ENCODE data around the gene SRSF5.
A peak's percentile ranks its signal among the peaks of the same experiment; 100 is the strongest.
"Not testable (repeated sequence)": the region's sequence is repeated elsewhere in the genome, so short reads cannot be mapped to it uniquely, and the experiment has no call there.

The SRSF5 gene

GRCh38 chr14:69766984-69767368 is at the start of gene SRSF5:
Gene SRSF5 (plus strand): TSS chr14:69767142. CDS start chr14:69768157, 1,015 bp downstream.
- DNase-seq (ENCODE audit: low read depth in 2 of 2): peak; percentile 86 to 87

- DNase-seq (ENCODE audit: low read depth in 2 of 2): not testable (repeated sequence)
Observed at GRCh38 chr14:69718614-69719013, 48.3 kb upstream of the SRSF5 start.

- no peak for DNase-seq (ENCODE audit: low read depth in 2 of 2)
Observed at GRCh38 chr14:69719501-69719951, 47.4 kb upstream of the SRSF5 start.

GRCh38 chr14:69720912-69721311 is 46.0 kb upstream of the SRSF5 start:
- no peak for DNase-seq (ENCODE audit: low read depth in 2 of 2)

- peak; percentile 79 to 82 for DNase-seq (ENCODE audit: low read depth in 2 of 2)
Observed at GRCh38 chr14:69726761-69727511, 40.0 kb upstream of the SRSF5 start.

GRCh38 chr14:69727860-69728259 is 39.1 kb upstream of the SRSF5 start:
- no peak for DNase-seq (ENCODE audit: low read depth in 2 of 2)

GRCh38 chr14:69731919-69732598 is 34.9 kb upstream of the SRSF5 start:
- not testable (repeated sequence) for DNase-seq (ENCODE audit: low read depth in 2 of 2)

- DNase-seq (ENCODE audit: low read depth in 2 of 2): not testable (repeated sequence)
Observed at GRCh38 chr14:69736405-69736804, 30.5 kb upstream of the SRSF5 start.

GRCh38 chr14:69741055-69741454 is 25.9 kb upstream of the SRSF5 start:
- no peak for DNase-seq (ENCODE audit: low read depth in 2 of 2)

- DNase-seq (ENCODE audit: low read depth in 2 of 2): no peak
Observed at GRCh38 chr14:69749956-69750355, 17.0 kb upstream of the SRSF5 start.

GRCh38 chr14:69750495-69750894 is 16.4 kb upstream of the SRSF5 start:
- no peak for DNase-seq (ENCODE audit: low read depth in 2 of 2)

GRCh38 chr14:69752773-69753172 is 14.2 kb upstream of the SRSF5 start:
- no peak for DNase-seq (ENCODE audit: low read depth in 2 of 2)

- no peak for DNase-seq (ENCODE audit: low read depth in 2 of 2)
Observed at GRCh38 chr14:69753860-69754259, 13.1 kb upstream of the SRSF5 start.

GRCh38 chr14:69754487-69754886 is 12.5 kb upstream of the SRSF5 start:
- DNase-seq (ENCODE audit: low read depth in 2 of 2): no peak

- no peak for DNase-seq (ENCODE audit: low read depth in 2 of 2)
Observed at GRCh38 chr14:69755296-69755695, 11.6 kb upstream of the SRSF5 start.

- no peak for DNase-seq (ENCODE audit: low read depth in 2 of 2)
Observed at GRCh38 chr14:69755784-69756183, 11.2 kb upstream of the SRSF5 start.

- DNase-seq (ENCODE audit: low read depth in 2 of 2): no peak
Observed at GRCh38 chr14:69756298-69756697, 10.6 kb upstream of the SRSF5 start.

GRCh38 chr14:69760810-69761209 is 6.1 kb upstream of the SRSF5 start:
- DNase-seq (ENCODE audit: low read depth in 2 of 2): no peak

GRCh38 chr14:69763761-69764510 is 3.0 kb upstream of the SRSF5 start:
- peak; percentile 13 to 20 for DNase-seq (ENCODE audit: low read depth in 2 of 2)

- DNase-seq (ENCODE audit: low read depth in 2 of 2): peak; percentile 89 to 91
Observed at GRCh38 chr14:69767369-69767999, 542 bp downstream of the SRSF5 start.

- DNase-seq (ENCODE audit: low read depth in 2 of 2): no peak
Observed at GRCh38 chr14:69768873-69769272, 1.9 kb downstream of the SRSF5 start.

GRCh38 chr14:69769623-69770022 is 2.7 kb downstream of the SRSF5 start:
- no peak for DNase-seq (ENCODE audit: low read depth in 2 of 2)

Data from activated CD4-positive, alpha-beta T cell treated with anti-CD3 and anti-CD28 coated beads for 24 hours (primary cell).